Germinal center (tissue), 1 donor: Measurements from ENCODE around the gene NTSR1.

ENCODE experiments used
- DNase-seq: peaks from one replicate; pipeline ENCODE4 v3.0.0; 2012; ENCODE audit warnings: mixed read lengths, low spot score

The NTSR1 gene

GRCh38 chr20:62694106-62694505 lies 14.5 kb upstream of the NTSR1 start:
- no peak for DNase-seq

- DNase-seq, result no peak
Observed at GRCh38 chr20:62694868-62695267, 13.8 kb upstream of the NTSR1 start.

GRCh38 chr20:62695448-62696414 lies 12.9 kb upstream of the NTSR1 start:
- no peak for DNase-seq

- no peak for DNase-seq
Observed at GRCh38 chr20:62696434-62696957, 12.1 kb upstream of the NTSR1 start.

GRCh38 chr20:62696989-62697388 lies 11.6 kb upstream of the NTSR1 start:
- DNase-seq, result no peak

DNA sequence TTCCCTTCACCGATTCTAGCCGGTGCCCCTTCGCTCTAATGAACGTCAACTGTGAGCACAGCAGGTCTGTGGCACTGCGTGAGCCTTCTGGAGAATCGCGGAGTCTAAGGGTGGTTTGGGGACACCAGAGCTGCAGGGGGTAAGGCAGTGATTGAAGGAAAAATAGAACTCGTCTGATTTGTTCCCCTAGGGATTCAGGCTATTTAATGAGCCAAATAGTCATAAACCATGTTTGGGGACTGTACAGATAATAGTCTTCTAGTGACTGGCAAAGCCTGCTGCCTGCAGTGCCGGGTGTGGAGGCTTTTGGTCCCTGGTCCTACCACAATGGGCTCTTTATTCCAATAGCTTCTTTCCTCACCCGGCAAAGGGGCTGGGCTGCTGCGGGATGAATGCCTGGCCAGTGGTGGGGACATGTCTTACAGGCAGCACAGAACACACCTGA lies 11.1 kb upstream of the NTSR1 start:
- DNase-seq, result no peak

- DNase-seq, result no peak
Observed at GRCh38 chr20:62698231-62698630, 10.4 kb upstream of the NTSR1 start.

GRCh38 chr20:62699296-62699695 lies 9.3 kb upstream of the NTSR1 start:
- no peak for DNase-seq

DNA sequence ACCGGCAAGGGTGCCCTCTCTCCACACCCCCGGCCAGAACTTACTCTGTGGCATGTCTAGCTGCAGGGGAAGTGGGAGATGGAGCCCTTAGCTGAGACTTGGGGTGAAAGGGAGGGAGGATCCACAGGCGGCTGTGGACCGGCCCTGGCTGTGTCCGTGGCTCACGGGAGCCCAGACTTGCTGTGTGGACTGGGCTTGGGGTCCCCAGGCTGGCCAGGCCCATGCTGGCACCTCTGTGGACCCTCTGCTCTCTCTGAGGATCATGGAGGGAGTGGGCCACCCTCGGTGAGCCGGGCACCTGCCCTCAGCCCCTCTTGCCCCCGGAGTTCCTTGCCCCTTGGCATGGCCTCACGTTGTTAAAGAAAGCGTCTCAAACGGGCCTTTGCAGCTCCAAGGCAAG lies 8.9 kb upstream of the NTSR1 start:
- no peak for DNase-seq

DNA sequence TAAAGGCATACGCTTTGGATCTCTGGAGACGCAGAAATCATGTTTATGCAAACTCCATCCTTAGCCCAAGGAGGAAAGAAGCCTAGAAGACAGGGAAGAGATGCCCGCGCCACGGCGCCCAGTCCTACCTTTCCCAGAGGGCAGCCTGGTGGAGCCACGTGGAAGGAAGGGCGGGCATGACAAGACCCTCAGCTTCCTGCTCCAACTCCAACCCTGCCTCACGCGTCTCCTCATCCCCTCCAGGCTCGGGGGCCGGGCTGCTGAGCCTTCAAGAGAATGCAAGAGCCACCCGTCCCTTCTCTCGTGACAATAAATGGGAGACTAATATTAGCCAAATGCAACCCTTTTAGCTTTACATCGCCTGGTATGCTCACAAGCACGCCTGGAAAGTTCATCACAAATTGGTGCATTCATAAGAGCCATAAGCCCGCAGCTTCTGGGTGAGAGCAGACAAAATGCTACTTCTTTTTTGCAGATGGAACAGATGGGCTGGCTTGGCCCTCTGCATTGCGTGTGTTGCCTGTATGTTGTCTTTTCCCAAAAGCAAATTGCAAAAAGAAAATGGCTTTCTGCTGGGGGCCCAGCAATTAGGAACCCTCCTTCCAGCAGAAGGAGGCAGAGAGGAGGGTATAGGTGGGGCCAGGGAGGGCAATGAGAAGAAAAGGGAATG lies 8.2 kb upstream of the NTSR1 start:
- DNase-seq, result no peak

DNA sequence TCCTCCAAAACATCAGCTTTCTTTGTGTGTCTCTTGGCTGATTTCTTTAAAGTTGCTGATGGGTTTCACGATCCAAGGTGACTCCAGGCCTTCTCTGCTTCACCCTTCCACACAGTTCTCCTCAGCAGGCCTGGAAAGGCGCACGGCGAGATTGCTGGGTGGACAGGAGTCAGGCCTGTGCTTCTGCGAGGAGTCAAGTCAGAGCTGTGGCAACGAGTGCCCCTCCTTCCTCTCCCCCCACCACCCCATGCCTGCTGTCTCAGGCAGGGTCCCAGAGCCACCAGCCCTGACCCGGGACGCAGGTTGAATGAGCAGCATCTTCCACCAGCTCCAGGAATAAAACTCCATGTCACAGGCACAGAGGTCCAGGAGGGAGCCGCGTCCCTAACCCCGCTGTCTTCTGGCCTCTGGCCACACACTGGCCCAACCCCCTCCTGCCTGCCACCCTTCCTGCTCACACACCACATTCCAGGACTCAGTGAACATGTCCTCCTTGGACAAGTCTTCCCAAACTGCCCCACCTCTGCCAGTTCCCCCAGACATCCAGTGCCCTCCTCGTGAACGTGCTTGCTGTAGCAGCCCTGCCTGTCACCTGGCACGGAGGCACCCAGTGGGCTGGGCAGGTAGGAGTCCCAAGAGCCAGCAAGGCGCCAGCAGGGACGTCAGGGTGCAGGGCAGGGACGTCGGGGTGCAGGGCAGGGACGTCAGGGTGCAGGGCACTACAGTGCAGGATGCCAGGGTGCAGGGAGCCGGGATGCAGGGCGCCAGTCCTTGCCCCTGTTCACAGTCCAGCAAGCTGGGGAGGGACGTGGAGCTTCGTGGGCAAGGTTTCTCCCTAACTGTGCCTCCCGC lies 7.2 kb upstream of the NTSR1 start:
- no peak for DNase-seq

DNA sequence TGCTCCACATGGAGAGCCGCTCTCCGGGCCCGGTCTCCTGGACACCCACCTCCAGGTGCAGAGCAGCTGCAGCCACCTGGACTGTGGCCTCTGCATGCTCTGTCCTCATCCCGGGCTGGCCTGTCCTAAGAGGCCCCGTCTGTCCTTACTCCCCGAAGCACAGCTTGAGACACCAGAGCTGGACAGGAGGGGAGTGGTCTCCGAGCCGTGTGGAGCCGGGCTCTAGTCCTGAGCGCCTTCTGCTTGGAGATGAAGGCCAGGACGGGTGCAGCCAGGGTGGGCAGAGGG lies 6.7 kb upstream of the NTSR1 start:
- no peak for DNase-seq

GRCh38 chr20:62702895-62703852 lies 5.5 kb upstream of the NTSR1 start:
- DNase-seq, result no peak

DNA sequence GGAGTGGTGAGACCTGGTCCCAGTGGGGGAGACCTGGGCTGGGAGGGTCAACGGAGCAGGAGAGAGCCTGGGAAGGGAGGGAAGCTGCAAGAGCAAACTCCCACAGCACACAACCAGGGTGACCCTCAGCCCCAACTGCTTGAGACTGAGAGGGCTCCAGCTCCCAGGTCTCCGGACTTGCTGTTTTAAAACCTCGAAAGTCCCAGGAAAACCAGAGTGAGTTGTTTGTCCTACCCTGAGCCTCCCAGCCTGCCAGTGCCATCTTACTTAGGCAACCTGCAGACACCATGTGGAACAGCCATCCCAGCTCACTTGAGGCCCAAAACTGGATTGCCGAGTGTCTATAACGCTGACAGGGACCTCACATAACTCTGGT lies 4.8 kb upstream of the NTSR1 start:
- no peak for DNase-seq

DNA sequence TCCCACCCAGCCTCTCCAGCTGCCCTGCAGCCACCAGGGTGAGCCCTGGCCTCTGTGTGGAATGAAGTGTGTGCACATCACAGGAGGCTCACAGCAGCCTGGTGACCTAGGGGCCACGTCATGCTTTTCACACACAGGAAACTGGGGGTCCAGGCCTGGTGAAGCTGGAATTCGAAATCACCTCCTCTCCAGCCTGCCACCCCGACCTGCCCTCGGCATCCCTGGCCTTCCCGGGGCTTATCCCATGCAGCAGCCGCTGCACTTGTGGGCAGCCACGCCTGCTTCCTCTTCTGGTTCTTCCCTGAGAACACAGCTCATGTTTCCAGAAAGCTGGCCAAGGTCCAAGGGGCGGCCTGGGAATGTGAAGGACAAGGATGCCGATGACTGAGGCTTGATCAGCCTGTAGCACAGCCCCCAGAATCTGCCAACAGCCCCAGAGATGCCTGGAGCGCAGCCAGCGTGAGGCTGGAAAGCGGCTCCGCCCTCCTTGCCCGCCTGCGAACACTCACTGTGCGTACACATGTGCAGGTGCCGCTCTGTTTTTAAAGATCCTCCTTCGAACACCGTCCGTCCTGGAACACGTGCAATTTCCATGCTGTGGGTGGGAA lies 4.2 kb upstream of the NTSR1 start:
- DNase-seq, result no peak

DNA sequence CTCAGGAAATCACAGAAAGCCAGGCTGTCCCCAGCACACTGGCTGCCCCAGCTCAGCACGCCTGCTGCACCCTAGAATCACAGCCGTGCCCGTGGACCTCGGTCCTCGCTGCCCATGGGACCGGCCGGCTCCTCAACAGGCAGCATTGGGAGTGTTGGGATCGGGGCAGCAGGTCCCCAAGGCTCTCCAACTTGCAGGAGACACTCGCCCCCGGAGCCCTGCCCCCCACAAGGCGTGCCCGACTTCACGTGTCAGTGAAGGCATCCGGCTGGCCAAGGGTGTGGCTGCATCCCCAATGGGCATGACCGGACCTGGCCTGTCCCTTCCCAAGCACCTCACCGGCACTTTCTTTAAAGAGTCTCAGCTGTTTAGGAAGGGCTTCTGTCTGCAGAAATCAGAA lies 3.0 kb upstream of the NTSR1 start:
- DNase-seq, result no peak

DNA sequence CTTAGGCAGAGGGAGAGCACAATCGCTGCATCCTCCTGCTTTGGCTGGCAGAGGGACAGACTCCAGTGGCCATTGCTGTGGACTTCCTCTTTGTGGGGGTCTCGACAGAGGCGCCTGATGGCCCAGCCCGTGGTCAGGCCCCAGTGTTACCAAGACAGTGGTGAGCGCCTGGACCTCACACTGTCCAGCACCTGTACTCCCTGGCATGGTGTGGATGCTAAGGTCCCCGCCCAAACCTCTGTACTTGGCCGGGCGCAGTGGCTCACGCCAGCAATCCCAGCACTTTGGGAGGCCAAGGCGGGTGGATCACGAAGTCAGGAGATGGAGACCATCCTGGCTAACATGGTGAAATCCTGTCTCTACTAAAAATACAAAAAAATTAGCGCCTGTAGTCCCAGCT lies 2.3 kb upstream of the NTSR1 start:
- no peak for DNase-seq

DNA sequence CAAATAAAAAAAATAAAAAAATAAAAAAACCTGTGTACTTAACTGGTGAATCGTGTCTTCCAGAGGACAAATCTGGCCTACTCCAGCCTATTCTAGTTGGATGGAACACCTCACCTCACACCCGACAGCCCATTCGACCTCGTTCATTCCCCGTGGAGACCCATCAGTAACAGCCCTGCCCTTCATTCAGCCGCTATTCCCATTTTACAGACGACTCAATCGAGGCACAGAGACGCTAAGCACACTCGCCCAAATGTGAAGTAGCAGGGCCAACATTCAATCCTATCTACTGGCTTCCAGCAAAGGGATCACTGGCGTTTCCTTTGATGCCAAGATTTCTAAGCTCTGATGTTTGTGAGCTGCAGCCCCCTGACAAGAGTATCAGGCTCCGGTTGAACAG lies 1.8 kb upstream of the NTSR1 start:
- no peak for DNase-seq

GRCh38 chr20:62707276-62707920 lies 1.2 kb upstream of the NTSR1 start:
- DNase-seq, result no peak

DNA sequence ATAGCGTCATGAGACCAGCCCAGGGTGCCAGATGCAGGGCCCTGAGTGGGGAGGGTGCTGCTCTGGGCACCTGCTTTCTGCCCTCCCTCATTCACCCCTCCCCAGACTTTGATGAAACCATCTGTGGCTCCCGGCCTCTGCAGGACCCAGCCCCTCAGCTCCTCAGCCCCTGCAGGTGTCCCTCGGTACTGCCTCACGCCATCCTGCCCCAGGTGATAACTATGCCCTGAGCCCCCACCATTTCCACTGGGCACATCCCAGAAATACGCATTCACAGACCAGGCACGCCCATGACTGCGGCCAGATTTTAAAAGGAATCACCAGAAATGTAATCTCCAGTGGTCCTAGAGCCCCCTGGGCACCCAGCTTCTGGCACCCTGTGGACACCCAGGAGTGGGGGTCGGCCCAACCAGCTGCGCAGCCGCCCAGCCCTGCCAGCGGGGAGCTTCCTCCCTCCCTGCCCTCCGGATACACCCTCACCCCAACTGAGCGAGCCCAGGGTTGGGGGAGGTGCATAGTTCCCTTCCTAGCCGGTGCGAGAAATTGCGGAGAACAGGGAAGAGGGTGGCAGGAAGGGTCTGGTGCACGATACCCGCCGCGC lies 615 bp upstream of the NTSR1 start:
- peak; percentile 38 for DNase-seq
